Measurements from ENCODE around the gene GPN3.

DNA sequence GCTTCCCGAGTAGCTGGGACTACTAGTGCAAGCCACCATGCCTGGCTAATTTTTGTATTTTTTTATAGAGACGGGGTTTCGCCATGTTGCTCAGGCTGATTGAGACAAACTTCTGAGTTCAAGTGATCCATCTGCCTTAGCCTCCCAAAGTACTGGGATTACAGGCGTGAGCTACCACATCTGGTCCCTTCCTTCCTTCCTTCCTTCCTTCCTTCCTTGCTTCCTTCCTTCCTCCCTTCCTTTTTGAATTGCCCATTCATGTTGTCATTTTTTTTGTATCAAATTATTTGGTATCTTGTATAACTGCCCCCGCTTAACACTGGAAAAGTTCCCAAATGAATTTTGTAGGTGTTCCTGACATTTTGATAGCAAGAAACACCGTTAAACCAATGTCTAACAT, 45.8 kb upstream of the GPN3 start:
- TF ChIP-seq, protein P1, sequence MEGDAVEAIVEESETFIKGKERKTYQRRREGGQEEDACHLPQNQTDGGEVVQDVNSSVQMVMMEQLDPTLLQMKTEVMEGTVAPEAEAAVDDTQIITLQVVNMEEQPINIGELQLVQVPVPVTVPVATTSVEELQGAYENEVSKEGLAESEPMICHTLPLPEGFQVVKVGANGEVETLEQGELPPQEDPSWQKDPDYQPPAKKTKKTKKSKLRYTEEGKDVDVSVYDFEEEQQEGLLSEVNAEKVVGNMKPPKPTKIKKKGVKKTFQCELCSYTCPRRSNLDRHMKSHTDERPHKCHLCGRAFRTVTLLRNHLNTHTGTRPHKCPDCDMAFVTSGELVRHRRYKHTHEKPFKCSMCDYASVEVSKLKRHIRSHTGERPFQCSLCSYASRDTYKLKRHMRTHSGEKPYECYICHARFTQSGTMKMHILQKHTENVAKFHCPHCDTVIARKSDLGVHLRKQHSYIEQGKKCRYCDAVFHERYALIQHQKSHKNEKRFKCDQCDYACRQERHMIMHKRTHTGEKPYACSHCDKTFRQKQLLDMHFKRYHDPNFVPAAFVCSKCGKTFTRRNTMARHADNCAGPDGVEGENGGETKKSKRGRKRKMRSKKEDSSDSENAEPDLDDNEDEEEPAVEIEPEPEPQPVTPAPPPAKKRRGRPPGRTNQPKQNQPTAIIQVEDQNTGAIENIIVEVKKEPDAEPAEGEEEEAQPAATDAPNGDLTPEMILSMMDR (IDR thresholded peaks at IDR 0.05; ENCODE audit: poor library complexity, severe bottlenecking): no peak
- TF ChIP-seq MXI1 (conservative IDR thresholded peaks at IDR 0.05; ENCODE audit: poor library complexity, severe bottlenecking): no peak
- TF ChIP-seq RAD21 (conservative IDR thresholded peaks at IDR 0.05): no peak
- TF ChIP-seq POLR2AphosphoS5 (IDR thresholded peaks at IDR 0.05): no peak
- TF ChIP-seq EZH2 (IDR thresholded peaks at IDR 0.05; ENCODE audit: borderline replicate concordance, insufficient read depth, low read length, poor library complexity, severe bottlenecking): no peak
- no peak for TF ChIP-seq TAF1 (IDR thresholded peaks at IDR 0.05; ENCODE audit: low read depth)
- TF ChIP-seq REST (IDR thresholded peaks at IDR 0.05; ENCODE audit: borderline replicate concordance): no peak

Data from neural cell (in vitro differentiated cells).